B cell (primary cell): Measurements from ENCODE around the gene KSR1. TPM values are rescaled to one million over a fixed set of nuclear protein-coding genes. Genes with fewer than 3 reads are reported as not detected.

Experiments used
- ATAC-seq: fragments of 200-7000 bp; cut with Tn5 transposase; one replicate; pipeline ENCODE4 v1.10.0; 2021; ENCODE audit warnings: low read depth, mild to moderate bottlenecking, moderate number of reproducible peaks, moderate library complexity
- CTCF ChIA-PET: fragments of 350-600 bp; sonication (Branson Sonifier 250); formaldehyde crosslinking; loops from one replicate; lab custom pipeline; 2021; ENCODE audit warnings: antibody characterized with exemption, inconsistent platforms; lab: Charles Lee
- POLR2A ChIA-PET: fragments of 350-600 bp; sonication (Branson Sonifier 250); formaldehyde crosslinking; loops from one replicate; lab custom pipeline; 2021; ENCODE audit warnings: antibody characterized with exemption; lab: Charles Lee
- DNase-seq: peaks from one replicate; pipeline ENCODE4 v3.0.0; 2013
- H2AFZ ChIP-seq: 2 replicates; pipeline ENCODE4 v1.6.1; 2012; ENCODE audit warnings: mild to moderate bottlenecking, low read depth, low read length; ENCODE audit not compliant: insufficient read depth, poor library complexity, severe bottlenecking
- H3K27ac ChIP-seq, 2 donors: 1 replicate in 1 of 2; 2 replicates in 1 of 2; pipeline ENCODE4 v1.5.1; 2012 to 2013; ENCODE audit warnings: low read length in 2 of 2, mild to moderate bottlenecking in 2 of 2, moderate library complexity in 1 of 2
- H3K27me3 ChIP-seq, 4 experiments: fragments of 200-600 bp in 1 of 4; sonication (generic) in 1 of 4; replicated peaks in 1 of 4; 1 replicate in 2 of 4; 2 replicates in 2 of 4; pipeline versions ENCODE4 v1.6.1 to v1.7.0; 2013 to 2016; ENCODE audit warnings: low read length in 3 of 4, mild to moderate bottlenecking in 2 of 4, mixed read lengths in 1 of 4, moderate library complexity in 1 of 4; ENCODE audit not compliant: insufficient read depth in 4 of 4, control insufficient read depth in 3 of 4; ENCODE audit errors: control extremely low read depth in 1 of 4
- H3K36me3 ChIP-seq, 2 experiments: replicated peaks in 1 of 2; 1 replicate in 1 of 2; 2 replicates in 1 of 2; pipeline versions ENCODE4 v1.6.1 to v1.7.1; 2013; ENCODE audit warnings: low read length in 1 of 2; ENCODE audit not compliant: insufficient read depth in 2 of 2, control insufficient read depth in 1 of 2; ENCODE audit errors: control extremely low read depth in 1 of 2, extremely low read depth in 1 of 2
- H3K4me1 ChIP-seq, 2 donors: fragments of 200-600 bp in 1 of 2; sonication (generic) in 1 of 2; 1 replicate in 1 of 2; 2 replicates in 1 of 2; pipeline versions ENCODE4 v1.5.1 to v1.6.1; 2013 to 2017; ENCODE audit warnings: low read length in 2 of 2; ENCODE audit not compliant: control insufficient read depth in 2 of 2, insufficient read depth in 2 of 2
- H3K4me2 ChIP-seq: replicated peaks from 2 replicates; pipeline ENCODE3; 2012; ENCODE audit warnings: mild to moderate bottlenecking, low read depth, low read length; ENCODE audit not compliant: poor library complexity, severe bottlenecking
- H3K4me3 ChIP-seq, 5 experiments: fragments of 200-600 bp in 1 of 5; sonication (generic) in 1 of 5; 1 replicate in 3 of 5; 2 replicates in 2 of 5; pipeline versions ENCODE4 v1.5.1 to v1.7.0; 2011 to 2016; ENCODE audit warnings: low read length in 4 of 5, mild to moderate bottlenecking in 4 of 5, low read depth in 2 of 5, control low read depth in 1 of 5, moderate library complexity in 1 of 5; ENCODE audit not compliant: insufficient read depth in 1 of 5; ENCODE audit errors: control extremely low read depth in 1 of 5, extremely low read depth in 1 of 5
- H3K79me2 ChIP-seq: fragments of 200-600 bp; sonication (generic); one replicate; pipeline ENCODE4 v1.6.0; 2016; ENCODE audit warnings: low read length; ENCODE audit not compliant: control insufficient read depth, insufficient read depth
- H3K9ac ChIP-seq: fragments of 200-600 bp; sonication (generic); 2 replicates; pipeline ENCODE4 v1.6.1; 2017; ENCODE audit warnings: mild to moderate bottlenecking, low read length, moderate library complexity
- H3K9me3 ChIP-seq, 3 donors: one replicate each; pipeline versions ENCODE4 v1.6.1 to v1.7.1; 2013; ENCODE audit warnings: low read length in 2 of 3; ENCODE audit not compliant: control insufficient read depth in 2 of 3, insufficient read depth in 1 of 3; ENCODE audit errors: control extremely low read depth in 1 of 3
- H4K20me1 ChIP-seq: 2 replicates; pipeline ENCODE4 v1.6.0; 2012; ENCODE audit warnings: mild to moderate bottlenecking, low read length; ENCODE audit not compliant: insufficient read depth, control insufficient read depth, poor library complexity, severe bottlenecking
- H3K27ac Mint-ChIP-seq: one replicate; pipeline ENCODE4 v1.8.0; 2021; ENCODE audit warnings: mixed read lengths
- H3K27me3 Mint-ChIP-seq: one replicate; pipeline ENCODE4 v1.8.0; 2021; ENCODE audit warnings: mixed read lengths
- H3K4me1 Mint-ChIP-seq: one replicate; pipeline ENCODE4 v1.8.0; 2021; ENCODE audit warnings: mixed read lengths
- H3K4me3 Mint-ChIP-seq: one replicate; pipeline ENCODE4 v1.8.0; 2021; ENCODE audit warnings: mixed read lengths
- H3K9me3 Mint-ChIP-seq: one replicate; pipeline ENCODE4 v1.8.0; 2022; ENCODE audit warnings: mixed read lengths; ENCODE audit not compliant: insufficient read depth
- EZH2 ChIP-seq: IDR thresholded peaks from 2 replicates; pipeline ENCODE4 v1.6.1; 2012; ENCODE audit warnings: borderline replicate concordance, low read depth, mild to moderate bottlenecking, moderate library complexity, low read length; ENCODE audit not compliant: insufficient read depth, poor library complexity, severe bottlenecking
- WGBS: methylation state at CpG from one replicate; pipeline ENCODE4 v1.1.5; 2013; ENCODE audit warnings: missing lambda C conversion rate; ENCODE audit not compliant: insufficient coverage; 5-methylcytosine and 5-hydroxymethylcytosine counted together
- intact Hi-C: fragments of 100-400 bp; cut with micrococcal nuclease; formaldehyde crosslinking; loops from one replicate; pipeline ENCODE4 v1.10.0; 2022
- polyA plus RNA-seq: library from polyadenylated mRNA; depleted of rRNA; stranded (reverse); fragments of >200 nt; gene quantifications from 2 replicates; pipeline ENCODE4 v1.2.3, GENCODE V29; 2012
- total RNA-seq, 2 donors: library from RNA; stranded (reverse); fragments of 120-200 nt in 1 of 2; gene quantifications; 1 replicate in 1 of 2; 2 replicates in 1 of 2; pipeline versions ENCODE4 v1.2.3 to v1.2.4, GENCODE V29; 2013 to 2022
- TF ChIP-seq, protein P1 (sequence below): fragments of 200-600 bp; IDR thresholded peaks from one replicate; pipeline ENCODE4 v1.8.0; 2022; ENCODE audit warnings: antibody characterized with exemption, mild to moderate bottlenecking

The KSR1 gene
- total and polyA plus RNA-seq, 2 donors (not counting 1 experiment from before 2014, with no cell fraction given) = 27.5 to 85.6 TPM

DNA sequence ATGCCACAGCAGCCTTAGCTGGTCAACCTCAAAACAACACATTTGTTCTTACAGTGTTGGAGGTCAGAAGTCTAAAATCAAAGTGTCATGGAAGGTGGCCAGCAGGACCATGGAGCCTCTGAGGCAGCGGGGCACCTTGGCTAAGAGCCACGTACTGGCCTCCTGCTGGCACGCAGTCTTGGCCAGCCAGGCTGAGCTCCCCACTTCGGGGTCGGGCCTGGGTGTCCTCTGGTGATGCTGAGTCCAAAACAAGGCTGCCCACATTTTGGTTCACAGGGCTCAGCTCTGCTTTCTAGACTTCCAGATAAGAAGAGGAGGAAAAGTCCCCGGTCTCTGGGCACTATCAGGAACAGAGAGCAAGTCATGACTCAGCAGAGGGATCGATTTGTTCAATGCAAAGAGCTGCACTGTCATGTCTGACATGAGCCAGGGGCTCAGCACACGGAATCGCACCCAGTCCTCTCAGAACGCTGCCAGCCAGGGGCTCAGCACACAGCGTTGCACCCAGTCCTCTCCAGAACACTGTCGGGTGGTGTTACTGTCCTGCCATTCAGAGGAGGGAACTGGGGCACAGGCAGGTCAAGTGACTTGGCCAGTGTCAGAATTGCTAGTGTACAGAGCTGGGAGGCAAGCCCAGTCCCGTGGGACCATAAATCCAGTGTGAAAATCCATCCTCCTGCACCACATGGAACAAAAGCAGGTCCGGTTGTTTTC is 177.2 kb downstream of the KSR1 start:
- peak overlapping the region; percentile 86 for H3K27ac Mint-ChIP-seq
- no peaks in the 10 kb centered on the region for H3K9me3 Mint-ChIP-seq
- Histone ChIP-seq H3K36me3 (peaks cover 0 to 2% of the 10 kb centered on the region in 2 experiments), H3K9ac (no peak overlapping the region), H2AFZ (no peak overlapping the region), H3K79me2 (peaks cover 69% of the 10 kb centered on the region), H3K9me3 (peaks cover 0 to 4% (median 0%) of the 10 kb centered on the region in 3 donors), H4K20me1 (no peaks in the 10 kb centered on the region), H3K27ac (peak overlapping the region; percentile 60 to 77), H3K27me3 (no peaks in the 10 kb centered on the region), H3K4me1 (peaks cover 43 to 58% of the 10 kb centered on the region in 2 donors), H3K4me3 (no peak overlapping the region), H3K4me2 (peak overlapping the region; percentile 77)
- intact Hi-C loops = no loop called here
- peak overlapping the region; percentile 88 for H3K4me3 Mint-ChIP-seq
- POLR2A ChIA-PET = no interaction called here
- H3K27me3 Mint-ChIP-seq = no peaks in the 10 kb centered on the region
- TF ChIP-seq EZH2 = no peak
- TF ChIP-seq, protein P1, sequence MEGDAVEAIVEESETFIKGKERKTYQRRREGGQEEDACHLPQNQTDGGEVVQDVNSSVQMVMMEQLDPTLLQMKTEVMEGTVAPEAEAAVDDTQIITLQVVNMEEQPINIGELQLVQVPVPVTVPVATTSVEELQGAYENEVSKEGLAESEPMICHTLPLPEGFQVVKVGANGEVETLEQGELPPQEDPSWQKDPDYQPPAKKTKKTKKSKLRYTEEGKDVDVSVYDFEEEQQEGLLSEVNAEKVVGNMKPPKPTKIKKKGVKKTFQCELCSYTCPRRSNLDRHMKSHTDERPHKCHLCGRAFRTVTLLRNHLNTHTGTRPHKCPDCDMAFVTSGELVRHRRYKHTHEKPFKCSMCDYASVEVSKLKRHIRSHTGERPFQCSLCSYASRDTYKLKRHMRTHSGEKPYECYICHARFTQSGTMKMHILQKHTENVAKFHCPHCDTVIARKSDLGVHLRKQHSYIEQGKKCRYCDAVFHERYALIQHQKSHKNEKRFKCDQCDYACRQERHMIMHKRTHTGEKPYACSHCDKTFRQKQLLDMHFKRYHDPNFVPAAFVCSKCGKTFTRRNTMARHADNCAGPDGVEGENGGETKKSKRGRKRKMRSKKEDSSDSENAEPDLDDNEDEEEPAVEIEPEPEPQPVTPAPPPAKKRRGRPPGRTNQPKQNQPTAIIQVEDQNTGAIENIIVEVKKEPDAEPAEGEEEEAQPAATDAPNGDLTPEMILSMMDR = no peak
- peaks cover 55% of the 10 kb centered on the region for H3K4me1 Mint-ChIP-seq
- ATAC-seq = no peak
- WGBS = 93% methylated on average over 10 of the region's 14 CpGs
- CTCF ChIA-PET = interaction anchor here (1.2 to 7.6 kb wide), 4 partner anchors 20 to 397 kb away, joined by 5 to 59 read pairs (median 10); no protein-coding TSS in a partner anchor
- DNase-seq = no peak

DNA sequence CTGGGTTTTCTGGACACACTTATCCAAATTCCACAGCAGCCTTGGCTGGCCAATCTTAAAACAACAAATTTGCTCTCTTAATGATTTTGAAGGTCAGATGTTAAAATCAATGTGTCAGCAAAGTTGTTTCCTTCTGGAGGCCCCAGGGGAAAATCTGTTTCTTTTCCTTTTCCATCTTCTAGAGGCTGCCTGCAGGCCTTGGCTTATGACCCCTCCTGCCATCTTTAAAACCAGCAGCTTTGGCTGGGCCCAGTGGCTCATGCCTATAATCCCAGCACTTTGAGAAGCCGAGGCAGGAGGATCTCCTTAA is 177.7 kb downstream of the KSR1 start:
- POLR2A ChIA-PET = no interaction called here
- Histone ChIP-seq H3K4me2 (peak overlapping the region; percentile 50), H3K4me3 (no peak overlapping the region), H3K79me2 (peaks cover 69% of the 10 kb centered on the region), H4K20me1 (no peaks in the 10 kb centered on the region), H3K27ac (peak overlapping the region; percentile 60 to 77), H3K9me3 (peaks cover 0 to 4% (median 0%) of the 10 kb centered on the region in 3 donors), H3K36me3 (peaks cover 0 to 5% of the 10 kb centered on the region in 2 experiments), H3K4me1 (peaks cover 43 to 58% of the 10 kb centered on the region in 2 donors), H3K27me3 (no peaks in the 10 kb centered on the region), H3K9ac (no peak overlapping the region), H2AFZ (no peak overlapping the region)
- CTCF ChIA-PET = interaction anchor here (1.0 to 7.6 kb wide), 5 partner anchors 11 to 32 kb away, joined by 4 to 59 read pairs (median 5); no protein-coding TSS in a partner anchor
- TF ChIP-seq, protein P1 = no peak
- no peak for TF ChIP-seq EZH2
- no CpG with 5 or more reads among the region's 1 CpG for WGBS
- Mint-ChIP-seq H3K4me3 (peak overlapping the region; percentile 88), H3K9me3 (no peaks in the 10 kb centered on the region), H3K4me1 (peaks cover 55% of the 10 kb centered on the region), H3K27me3 (no peaks in the 10 kb centered on the region), H3K27ac (peak overlapping the region; percentile 90)
- intact Hi-C loops = no loop called here
- ATAC-seq (no peak), DNase-seq (no peak)
